Peyer's patch (tissue), 4 donors: ENCODE measurements around the gene FLT3.

Source experiments
- POLR2A ChIP-seq, 2 donors: fragments of 450-650 bp; IDR thresholded peaks; one replicate each; pipeline ENCODE4 v1.5.1; 2017; ENCODE audit warnings: antibody characterized with exemption in 2 of 2, mild to moderate bottlenecking in 2 of 2, moderate library complexity in 2 of 2
- TF ChIP-seq, protein P1 (sequence below), 6 experiments: fragments of 450-650 bp in 4 of 6; fragments of 200-600 bp in 2 of 6; sonication (generic) in 1 of 6; IDR thresholded peaks; one replicate each; pipeline ENCODE4 v1.5.1; 2017 to 2019; ENCODE audit warnings: antibody characterized with exemption in 6 of 6, mild to moderate bottlenecking in 3 of 6, moderate library complexity in 1 of 6

DNA sequence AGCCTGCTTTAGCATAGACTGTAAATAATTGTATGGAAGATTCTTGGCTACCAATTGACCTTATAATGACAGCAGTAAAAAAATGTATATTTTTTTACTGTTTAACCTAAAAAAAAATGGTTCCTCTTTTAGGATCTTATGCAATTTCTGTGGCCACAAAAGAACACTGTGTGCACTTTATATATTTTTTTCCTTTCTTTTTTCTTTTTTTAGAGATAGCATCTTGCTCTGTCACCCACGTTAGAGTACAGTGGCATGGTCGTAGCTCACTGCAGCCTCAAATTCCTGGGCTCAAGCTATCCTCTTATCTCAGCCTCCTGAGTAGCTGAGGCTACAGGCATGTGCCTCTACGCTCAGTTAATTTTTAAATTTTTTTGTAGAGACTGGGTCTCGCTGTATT lies 6.1 kb downstream of the FLT3 start:
- TF ChIP-seq, protein P1, sequence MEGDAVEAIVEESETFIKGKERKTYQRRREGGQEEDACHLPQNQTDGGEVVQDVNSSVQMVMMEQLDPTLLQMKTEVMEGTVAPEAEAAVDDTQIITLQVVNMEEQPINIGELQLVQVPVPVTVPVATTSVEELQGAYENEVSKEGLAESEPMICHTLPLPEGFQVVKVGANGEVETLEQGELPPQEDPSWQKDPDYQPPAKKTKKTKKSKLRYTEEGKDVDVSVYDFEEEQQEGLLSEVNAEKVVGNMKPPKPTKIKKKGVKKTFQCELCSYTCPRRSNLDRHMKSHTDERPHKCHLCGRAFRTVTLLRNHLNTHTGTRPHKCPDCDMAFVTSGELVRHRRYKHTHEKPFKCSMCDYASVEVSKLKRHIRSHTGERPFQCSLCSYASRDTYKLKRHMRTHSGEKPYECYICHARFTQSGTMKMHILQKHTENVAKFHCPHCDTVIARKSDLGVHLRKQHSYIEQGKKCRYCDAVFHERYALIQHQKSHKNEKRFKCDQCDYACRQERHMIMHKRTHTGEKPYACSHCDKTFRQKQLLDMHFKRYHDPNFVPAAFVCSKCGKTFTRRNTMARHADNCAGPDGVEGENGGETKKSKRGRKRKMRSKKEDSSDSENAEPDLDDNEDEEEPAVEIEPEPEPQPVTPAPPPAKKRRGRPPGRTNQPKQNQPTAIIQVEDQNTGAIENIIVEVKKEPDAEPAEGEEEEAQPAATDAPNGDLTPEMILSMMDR (IDR thresholded peaks at IDR 0.05), result no peak
- TF ChIP-seq POLR2A (IDR thresholded peaks at IDR 0.05), result no peak
